HuH-7.5 (cell line): ENCODE results near the gene F8A2.
"Not testable (repeated sequence)": the region's sequence is repeated elsewhere in the genome, so short reads cannot be mapped to it uniquely, and the experiment has no call there.

Source experiments
- DNase-seq: peaks from one replicate; pipeline ENCODE4 v3.0.0; 2011; ENCODE audit warnings: low spot score

Gene F8A2

DNA sequence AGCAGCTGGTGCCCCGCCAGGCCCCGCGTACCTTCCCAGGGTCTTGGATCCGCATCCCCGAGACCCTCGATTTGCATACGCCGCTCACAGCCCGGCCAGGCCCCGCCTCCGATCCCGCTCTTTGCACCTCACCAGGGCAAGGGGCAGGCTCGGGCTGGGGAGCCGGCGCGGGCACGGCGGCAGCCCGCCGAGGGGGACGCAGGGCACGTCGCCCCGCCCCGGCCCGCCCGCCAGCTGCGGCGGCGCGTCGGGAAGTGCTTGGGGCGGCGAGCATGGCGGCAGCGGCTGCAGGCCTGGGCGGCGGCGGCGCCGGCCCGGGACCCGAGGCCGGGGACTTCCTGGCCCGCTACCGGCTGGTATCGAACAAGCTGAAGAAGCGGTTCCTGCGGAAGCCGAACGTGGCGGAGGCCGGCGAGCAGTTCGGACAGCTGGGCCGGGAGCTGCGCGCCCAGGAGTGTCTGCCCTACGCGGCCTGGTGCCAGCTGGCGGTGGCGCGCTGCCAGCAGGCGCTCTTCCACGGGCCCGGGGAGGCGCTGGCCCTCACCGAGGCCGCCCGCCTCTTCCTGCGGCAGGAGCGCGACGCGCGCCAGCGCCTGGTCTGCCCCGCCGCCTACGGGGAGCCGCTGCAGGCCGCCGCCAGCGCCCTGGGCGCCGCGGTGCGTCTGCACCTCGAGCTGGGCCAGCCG lies at the start of gene F8A2:
Gene F8A2, plus strand, starts transcription at position 253 of the 686 bp plus-strand sequence. Its CDS starts 20 bp downstream, at position 273.
- DNase-seq = not testable (repeated sequence)

DNA sequence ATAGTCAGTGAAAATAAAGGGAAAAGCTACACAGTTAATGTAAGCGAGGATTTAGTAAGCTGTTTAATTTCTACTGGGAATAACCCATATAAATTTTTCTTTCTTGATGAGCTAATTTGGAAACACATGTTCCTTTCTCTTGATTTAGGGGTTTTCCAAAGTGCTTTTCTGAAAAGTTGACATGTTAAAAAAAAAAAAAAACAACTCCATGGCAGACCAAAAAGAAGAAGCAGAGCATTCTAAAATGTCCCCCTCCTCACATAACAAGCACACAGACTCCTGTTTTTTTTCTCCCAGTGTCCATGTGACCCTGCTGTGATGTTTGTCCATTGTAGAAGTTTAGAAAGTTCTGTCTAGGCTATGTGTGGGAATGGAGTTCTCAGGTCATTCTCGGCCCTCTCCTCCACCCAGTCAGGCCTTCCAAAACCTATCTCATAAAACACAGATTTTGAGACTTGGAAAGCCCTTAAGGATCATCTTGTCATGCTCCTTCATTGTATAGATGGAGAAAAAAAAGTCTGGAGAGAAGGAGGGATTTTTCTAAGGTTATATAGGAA lies 48.3 kb upstream of the F8A2 start:
- no peak for DNase-seq

DNA sequence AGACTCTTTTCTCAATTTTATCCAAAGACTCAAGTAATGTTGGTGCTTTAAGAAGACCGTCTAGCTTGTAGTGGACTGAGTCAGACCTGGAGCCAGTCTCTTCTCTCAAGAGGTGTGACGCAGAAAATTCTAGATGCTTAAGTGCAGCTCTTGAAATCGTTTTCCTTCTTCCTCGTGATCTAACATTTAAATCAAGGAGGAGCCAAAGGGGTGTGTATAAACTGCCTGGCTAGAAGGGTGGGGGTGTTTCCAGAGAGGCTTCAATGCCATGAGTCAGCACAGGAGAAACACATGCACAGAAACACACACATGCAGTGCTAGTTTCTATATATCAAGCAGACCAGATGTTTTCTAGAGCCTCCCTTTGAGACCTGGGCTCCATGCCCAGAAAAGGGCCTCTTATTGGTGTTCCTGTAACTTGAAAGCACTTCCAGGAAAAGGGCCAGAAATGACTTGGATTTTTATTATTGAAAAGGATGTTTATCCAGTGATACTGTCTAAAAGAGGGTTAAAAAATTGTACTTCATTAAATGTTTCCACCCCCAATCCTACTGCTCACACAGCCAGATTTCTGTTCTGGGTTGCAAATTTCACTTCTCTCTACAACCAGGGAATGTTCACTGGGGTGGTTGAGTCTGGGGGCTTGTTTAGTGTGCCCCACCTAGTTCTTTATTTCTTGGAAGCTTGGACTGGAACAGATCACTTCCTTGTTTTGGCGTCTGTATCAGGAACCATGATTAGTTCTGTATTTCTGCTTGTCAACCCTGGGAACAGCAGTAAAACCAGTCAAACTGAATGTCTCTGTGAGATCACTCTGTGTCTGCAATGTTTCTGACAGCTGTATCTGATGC lies 47.2 kb upstream of the F8A2 start, which contains the start of gene CLIC2:
Gene CLIC2, minus strand, starts transcription at position 129 of the 851 bp plus-strand sequence. CDS start 187 bp downstream, outside the sequence.
- no peak for DNase-seq

DNA sequence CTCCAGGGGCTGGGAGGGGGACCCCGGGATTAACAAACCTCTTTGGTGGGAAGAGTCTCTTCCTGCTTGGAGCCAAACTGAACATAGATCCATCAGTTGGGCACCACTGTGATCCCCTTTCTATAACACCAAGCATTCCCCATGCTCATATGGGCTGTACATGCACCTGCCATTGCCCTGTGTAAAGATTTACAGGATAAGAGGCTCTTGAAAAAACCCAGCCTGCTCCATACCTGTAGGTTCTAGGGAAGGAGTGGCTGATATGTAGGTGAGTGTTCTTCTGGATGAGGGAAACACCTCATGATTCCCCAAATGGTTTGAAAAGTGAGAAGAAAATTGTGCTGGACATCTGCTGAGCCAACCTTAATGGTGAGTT lies 46.6 kb upstream of the F8A2 start:
- DNase-seq = not testable (repeated sequence)

DNA sequence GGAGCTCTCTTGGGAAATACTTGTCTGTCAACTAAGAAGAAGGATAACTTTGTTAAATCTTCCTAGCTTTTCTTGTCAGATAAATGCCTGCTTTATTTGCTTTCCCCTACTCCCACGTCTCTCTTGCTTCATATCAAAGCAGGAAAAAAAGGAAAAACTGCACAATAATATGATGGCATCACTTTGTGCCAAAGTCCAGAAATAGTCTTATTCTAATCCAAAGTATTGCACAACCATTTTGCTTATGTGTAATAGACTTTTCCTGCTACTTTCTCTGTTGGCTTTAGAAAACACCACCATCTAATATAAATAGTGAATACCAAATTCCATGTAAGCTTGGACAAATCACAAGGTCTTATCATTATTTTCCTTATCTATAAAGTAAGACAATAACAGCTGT lies 36.2 kb upstream of the F8A2 start:
- not testable (repeated sequence) for DNase-seq

DNA sequence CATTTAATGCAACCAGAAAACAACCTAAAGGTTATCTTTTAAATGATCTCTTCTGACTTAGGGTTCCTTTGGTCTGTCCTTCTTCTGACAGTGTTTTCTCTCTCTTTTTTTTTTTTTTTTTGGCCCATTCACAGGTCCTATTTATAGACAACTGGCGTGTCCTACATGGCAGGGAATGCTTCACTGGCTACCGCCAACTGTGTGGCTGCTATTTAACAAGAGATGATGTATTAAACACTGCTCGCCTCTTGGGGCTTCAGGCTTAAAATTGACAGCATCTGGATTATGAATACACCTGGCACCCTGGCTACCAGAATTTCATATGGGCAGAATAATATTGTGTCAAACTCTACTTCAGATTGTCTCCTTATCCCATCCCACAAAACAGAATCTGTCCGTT lies 32.4 kb upstream of the F8A2 start:
- not testable (repeated sequence) for DNase-seq

DNA sequence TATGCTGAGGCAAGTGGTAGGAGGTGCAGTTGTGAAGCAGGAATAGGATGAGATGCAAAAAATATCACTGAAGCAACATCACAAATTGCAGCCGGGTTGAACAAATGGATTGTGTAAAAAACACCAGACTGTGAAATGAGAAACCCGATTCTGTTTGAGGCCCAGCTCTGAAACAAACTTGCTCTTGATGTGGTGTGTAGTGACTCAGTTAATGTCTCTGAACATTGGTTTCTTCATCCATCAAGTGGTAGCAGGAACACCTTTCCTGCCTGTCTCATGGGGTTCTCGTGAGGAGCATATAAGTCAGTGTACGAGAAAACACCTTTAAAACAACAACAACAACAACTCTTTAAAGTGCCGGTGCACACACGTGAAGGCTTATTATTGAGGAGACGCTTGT lies 18.2 kb upstream of the F8A2 start:
- not testable (repeated sequence) for DNase-seq

DNA sequence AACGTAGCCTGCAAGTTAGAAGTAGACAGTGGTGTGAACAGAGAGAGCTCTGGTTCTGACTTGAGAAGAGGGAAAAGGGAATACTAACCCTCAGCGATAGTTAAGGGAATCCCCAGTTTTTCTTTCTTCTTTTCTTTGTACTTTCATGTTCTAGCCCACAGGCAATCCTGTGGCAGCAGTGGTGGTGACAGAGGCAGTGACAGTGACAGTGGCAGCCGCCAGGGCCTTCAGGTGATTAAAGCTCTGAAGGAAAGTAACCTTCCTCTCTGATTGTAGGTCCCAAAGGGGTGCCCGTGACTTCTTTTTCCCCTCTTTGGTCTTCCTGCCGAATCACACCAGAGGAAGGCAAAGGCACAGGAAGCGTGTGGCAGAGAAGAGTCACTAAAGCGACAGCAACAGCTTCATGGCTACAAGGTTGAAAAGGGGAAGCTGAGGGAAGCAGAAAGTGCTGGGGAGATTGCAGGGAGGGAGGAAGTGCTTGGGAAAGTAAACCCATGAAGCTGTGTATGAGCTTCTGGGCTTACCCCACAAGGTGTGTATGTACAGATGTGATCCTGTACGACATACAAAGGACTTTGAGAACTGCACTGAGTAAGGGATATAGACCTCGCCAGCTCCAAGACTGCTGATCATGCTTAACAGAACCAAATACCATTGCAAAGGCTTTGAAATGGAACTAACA lies 8.0 kb upstream of the F8A2 start:
- DNase-seq = not testable (repeated sequence)

DNA sequence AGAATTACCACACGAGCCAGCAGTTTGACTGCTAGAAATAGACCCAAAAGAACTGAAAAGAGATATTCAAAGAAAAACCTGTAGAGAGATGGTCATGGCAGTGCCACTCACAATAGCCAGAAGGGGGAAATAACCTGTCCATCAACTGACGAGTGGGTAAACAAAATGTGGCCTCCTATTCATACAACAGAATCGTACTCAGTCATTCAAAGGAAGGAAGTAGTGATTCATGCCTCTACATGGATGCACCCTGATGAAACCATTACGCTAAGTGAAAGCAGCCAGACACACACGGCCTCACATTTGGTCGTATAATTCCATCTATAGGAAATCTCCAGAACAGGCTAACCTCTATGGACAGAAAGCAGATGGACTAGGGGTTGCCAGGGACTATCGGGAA lies 2.1 kb upstream of the F8A2 start:
- DNase-seq = not testable (repeated sequence)

DNA sequence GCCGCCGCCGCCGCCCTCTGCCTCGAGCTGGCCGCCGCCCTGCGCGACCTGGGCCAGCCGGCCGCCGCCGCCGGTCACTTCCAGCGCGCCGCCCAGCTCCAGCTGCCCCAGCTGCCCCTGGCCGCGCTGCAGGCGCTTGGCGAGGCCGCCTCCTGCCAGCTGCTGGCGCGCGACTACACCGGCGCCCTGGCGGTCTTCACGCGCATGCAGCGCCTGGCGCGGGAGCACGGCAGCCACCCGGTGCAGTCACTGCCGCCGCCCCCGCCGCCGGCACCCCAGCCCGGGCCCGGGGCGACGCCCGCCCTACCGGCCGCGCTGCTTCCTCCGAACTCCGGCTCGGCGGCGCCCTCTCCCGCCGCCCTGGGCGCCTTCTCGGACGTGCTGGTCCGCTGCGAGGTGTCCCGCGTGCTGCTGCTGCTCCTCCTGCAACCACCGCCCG lies 653 bp downstream of the F8A2 start:
- DNase-seq = not testable (repeated sequence)

DNA sequence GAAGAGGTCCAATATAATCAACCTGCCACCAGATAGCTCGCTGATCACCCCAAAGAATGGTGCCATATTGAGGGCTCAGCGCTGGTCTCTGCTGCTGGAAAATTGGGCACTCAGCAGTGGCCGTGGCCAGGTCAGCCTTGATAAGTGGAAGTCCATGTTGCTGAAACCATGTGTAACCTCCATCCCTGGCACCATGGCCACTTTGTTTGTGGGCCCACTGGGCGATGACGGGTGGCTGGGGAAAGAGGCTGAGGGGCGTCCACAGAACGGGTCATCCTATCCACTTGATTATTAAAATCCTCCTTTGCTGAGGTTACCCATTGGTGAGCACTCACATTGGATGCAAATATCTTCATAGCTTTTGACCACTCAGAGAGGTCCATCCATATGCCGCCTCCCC lies 7.7 kb downstream of the F8A2 start:
- DNase-seq = no peak

DNA sequence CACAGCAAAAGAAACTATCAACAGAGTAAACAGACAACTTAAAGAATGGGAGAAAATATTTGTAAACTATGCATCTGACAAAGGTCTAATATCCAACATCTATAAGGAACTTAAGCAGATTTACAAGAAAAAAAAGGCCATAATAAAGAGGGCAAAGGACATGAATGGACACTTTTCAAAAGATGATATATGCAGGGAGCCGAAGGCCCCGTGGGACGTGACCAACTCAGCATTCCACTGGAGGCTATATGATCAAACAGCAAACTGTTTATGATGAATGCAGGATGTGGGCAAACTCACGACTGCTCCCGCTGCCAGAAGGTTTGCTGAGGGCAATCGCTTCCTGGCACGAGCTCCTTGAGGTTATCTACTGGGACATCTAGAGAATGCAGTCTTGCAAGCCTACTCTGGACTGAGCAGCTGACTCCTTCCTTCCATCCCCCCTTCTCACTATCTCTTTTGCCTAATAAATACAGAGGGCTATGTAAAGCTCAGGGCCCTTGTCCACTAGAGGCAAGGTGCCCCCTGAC lies 12.9 kb downstream of the F8A2 start:
- DNase-seq = not testable (repeated sequence)

DNA sequence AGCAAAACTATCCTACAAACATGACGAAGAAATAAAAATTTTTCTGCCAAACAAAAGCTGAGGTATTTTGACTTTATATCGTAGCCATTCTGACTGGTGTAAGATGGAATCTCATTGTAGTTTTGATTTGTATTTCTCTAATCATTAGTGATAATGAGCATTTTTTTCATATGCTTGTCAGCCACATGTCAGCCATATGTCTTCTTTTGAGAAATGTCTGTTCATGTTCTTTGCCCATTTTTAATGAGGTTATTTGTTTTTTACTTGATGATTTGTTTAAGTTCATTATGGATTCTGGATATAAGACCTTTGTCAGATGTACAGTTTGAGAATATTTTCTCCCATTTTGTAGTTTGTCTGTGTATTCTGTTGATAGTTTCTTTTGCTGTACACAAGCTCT lies 24.5 kb downstream of the F8A2 start:
- no peak for DNase-seq

DNA sequence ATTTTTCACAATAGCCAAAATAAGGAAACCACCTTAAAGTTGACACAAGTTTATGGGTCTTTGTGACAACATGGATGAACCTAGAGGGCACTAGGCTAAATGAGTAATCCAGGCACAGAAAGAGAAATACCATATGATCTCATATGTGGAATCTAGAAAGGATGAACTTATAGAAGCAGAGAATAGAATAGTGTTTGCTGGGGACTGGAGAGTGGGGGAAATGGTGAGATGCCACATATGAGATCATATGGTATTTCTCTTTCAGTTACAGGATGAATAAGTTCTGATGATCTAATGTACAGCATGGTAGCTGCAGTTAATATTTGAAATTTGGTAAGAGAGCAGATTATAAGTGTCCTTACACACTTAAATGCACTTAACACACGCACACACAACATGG lies 35.9 kb downstream of the F8A2 start:
- no peak for DNase-seq
